ENCODE results near the gene BRD3OS. TPM values are rescaled to one million over a fixed set of nuclear protein-coding genes. Genes with fewer than 3 reads are reported as not detected.

The BRD3OS gene
- total RNA-seq, 1 donor from 2014 or later = 13.7 TPM

DNA sequence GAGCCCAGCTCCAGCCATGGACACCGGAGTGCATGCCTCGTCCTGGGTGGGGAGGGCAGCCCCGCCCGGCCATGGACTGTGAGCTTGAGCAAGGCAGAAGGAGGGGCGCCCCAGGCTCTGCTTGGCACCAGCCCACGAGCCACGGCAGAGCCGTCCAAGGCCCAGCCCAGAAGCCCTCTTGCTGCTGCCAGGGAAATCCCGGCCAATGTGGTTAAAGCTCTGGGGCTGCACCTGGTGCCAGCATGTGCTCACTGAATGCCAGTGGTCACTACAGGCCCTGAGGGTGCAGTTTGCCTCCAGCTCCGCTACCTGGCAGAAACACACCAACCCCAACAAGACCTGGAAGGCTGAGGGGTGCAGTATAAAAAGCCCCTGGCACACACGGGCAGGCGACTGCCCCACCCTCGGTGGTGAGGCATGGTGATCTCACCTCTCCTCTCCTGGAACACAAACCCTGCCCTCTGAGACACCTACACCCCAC lies 30.7 kb downstream of the BRD3OS start:
- H3K4me3 Mint-ChIP-seq (ENCODE audit: unreplicated experiment) = no peak overlapping the region
- TF ChIP-seq, protein P1, sequence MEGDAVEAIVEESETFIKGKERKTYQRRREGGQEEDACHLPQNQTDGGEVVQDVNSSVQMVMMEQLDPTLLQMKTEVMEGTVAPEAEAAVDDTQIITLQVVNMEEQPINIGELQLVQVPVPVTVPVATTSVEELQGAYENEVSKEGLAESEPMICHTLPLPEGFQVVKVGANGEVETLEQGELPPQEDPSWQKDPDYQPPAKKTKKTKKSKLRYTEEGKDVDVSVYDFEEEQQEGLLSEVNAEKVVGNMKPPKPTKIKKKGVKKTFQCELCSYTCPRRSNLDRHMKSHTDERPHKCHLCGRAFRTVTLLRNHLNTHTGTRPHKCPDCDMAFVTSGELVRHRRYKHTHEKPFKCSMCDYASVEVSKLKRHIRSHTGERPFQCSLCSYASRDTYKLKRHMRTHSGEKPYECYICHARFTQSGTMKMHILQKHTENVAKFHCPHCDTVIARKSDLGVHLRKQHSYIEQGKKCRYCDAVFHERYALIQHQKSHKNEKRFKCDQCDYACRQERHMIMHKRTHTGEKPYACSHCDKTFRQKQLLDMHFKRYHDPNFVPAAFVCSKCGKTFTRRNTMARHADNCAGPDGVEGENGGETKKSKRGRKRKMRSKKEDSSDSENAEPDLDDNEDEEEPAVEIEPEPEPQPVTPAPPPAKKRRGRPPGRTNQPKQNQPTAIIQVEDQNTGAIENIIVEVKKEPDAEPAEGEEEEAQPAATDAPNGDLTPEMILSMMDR (IDR thresholded peaks at IDR 0.05) = no peak
- peak; percentile 87 for DNase-seq (ENCODE audit: low spot score)
- no peaks in the 10 kb centered on the region for H3K9me3 Mint-ChIP-seq (ENCODE audit: low read depth)
- H3K36me3 Mint-ChIP-seq (ENCODE audit: low read depth) = peaks cover 5% of the 10 kb centered on the region
- no peaks in the 10 kb centered on the region for H3K27me3 Mint-ChIP-seq (ENCODE audit: low read depth)
- H3K4me1 Mint-ChIP-seq (ENCODE audit: low read depth) = peaks cover 19% of the 10 kb centered on the region
- H3K27ac Mint-ChIP-seq (ENCODE audit: unreplicated experiment) = peak overlapping the region; percentile 81

- Mint-ChIP-seq H3K4me3 (ENCODE audit: unreplicated experiment) (no peak overlapping the region), H3K36me3 (ENCODE audit: low read depth) (no peaks in the 10 kb centered on the region), H3K9me3 (ENCODE audit: low read depth) (no peaks in the 10 kb centered on the region), H3K4me1 (ENCODE audit: low read depth) (peaks cover 19% of the 10 kb centered on the region), H3K27me3 (ENCODE audit: low read depth) (no peaks in the 10 kb centered on the region), H3K27ac (ENCODE audit: unreplicated experiment) (peak overlapping the region; percentile 81)
- TF ChIP-seq, protein P1 (IDR thresholded peaks at IDR 0.05) = no peak
- DNase-seq (ENCODE audit: low spot score) = peak; percentile 90
These were observed 31.4 kb downstream of the BRD3OS start for GRCh38 chr9:134056483-134057306.

DNA sequence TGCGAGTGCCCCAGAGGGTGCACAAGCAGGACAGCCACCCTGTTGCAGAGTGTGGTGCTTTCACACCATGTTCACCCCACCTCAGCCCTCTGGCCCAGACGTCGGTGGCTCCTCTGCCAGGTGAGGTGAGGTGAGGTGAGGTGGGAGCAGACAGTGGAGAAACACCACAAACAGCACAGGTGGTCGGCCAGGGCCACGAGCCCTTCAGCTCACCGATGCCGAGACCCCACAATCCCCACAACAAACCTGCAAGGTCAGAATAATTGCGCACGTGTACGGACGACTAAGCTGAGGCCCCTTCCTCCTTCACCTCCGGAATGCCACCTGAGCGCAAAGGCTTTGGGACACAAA lies 32.0 kb downstream of the BRD3OS start:
- H3K36me3 Mint-ChIP-seq (ENCODE audit: low read depth) = no peaks in the 10 kb centered on the region
- H3K4me3 Mint-ChIP-seq (ENCODE audit: unreplicated experiment) = no peak overlapping the region
- TF ChIP-seq, protein P1 (IDR thresholded peaks at IDR 0.05) = no peak
- DNase-seq (ENCODE audit: low spot score) = peak; percentile 80
- H3K9me3 Mint-ChIP-seq (ENCODE audit: low read depth) = no peaks in the 10 kb centered on the region
- no peaks in the 10 kb centered on the region for H3K27me3 Mint-ChIP-seq (ENCODE audit: low read depth)
- no peak overlapping the region for H3K27ac Mint-ChIP-seq (ENCODE audit: unreplicated experiment)
- H3K4me1 Mint-ChIP-seq (ENCODE audit: low read depth) = peaks cover 19% of the 10 kb centered on the region

DNA sequence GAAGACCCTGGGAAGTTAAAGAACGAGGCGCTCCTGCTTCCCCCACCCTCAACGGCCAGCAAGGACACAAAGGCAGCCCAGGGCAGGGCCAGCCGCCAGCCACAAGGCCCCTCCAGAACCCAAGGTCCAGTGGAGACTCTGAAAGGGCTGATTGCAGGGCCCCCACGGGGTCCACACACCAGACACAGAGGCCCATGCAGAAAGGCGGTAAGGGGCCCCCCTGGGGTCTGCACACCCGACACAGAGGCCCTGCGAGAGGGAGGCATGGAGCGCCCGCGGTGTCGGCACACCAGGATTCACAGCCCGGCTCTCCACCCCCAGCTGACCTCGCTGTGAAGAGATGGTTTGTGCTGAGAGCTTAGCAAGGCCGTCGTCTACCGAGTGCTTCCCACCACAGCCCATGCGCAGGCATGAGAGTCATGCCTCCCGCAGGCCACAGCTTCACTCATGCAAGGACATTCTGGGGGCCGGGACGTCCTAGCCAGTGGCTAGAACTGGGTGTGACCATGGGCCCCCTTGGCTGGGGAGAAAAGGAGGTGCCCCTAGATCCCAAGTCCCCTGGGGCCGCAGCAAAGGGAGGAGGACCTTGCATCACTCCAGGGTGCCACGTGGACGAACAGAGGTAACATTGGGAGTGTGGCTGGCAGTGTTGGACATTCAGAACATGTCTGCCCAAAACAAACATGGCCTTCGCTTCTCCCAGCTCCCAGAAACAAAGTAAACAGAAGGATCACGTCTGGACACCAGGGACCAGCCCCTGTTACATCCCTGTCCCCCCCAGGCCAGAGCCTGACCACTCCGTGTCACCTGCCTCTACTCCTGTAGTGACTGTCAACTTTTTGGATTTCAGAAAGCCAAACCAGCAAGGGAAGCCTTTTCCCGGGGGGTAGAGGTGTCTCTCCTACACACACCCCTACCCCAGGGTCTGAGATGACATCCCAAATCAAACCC lies 32.7 kb downstream of the BRD3OS start:
- no peaks in the 10 kb centered on the region for H3K9me3 Mint-ChIP-seq (ENCODE audit: low read depth)
- TF ChIP-seq, protein P1 (IDR thresholded peaks at IDR 0.05) = no peak
- H3K36me3 Mint-ChIP-seq (ENCODE audit: low read depth) = no peaks in the 10 kb centered on the region
- peaks cover 19% of the 10 kb centered on the region for H3K4me1 Mint-ChIP-seq (ENCODE audit: low read depth)
- H3K27ac Mint-ChIP-seq (ENCODE audit: unreplicated experiment) = no peak overlapping the region
- H3K4me3 Mint-ChIP-seq (ENCODE audit: unreplicated experiment) = no peak overlapping the region
- DNase-seq (ENCODE audit: low spot score) = peak; percentile 87
- no peaks in the 10 kb centered on the region for H3K27me3 Mint-ChIP-seq (ENCODE audit: low read depth)

GRCh38 chr9:134058716-134059115 lies 33.4 kb downstream of the BRD3OS start:
- Mint-ChIP-seq H3K36me3 (ENCODE audit: low read depth) (no peaks in the 10 kb centered on the region), H3K4me3 (ENCODE audit: unreplicated experiment) (no peak overlapping the region), H3K9me3 (ENCODE audit: low read depth) (no peaks in the 10 kb centered on the region), H3K4me1 (ENCODE audit: low read depth) (peaks cover 23% of the 10 kb centered on the region), H3K27me3 (ENCODE audit: low read depth) (no peaks in the 10 kb centered on the region), H3K27ac (ENCODE audit: unreplicated experiment) (no peak overlapping the region)
- DNase-seq (ENCODE audit: low spot score) = peak; percentile 65
- TF ChIP-seq, protein P1 (IDR thresholded peaks at IDR 0.05) = no peak
